ENCODE results near the gene LEF1. TPM values are rescaled to one million over a fixed set of nuclear protein-coding genes. Genes with fewer than 3 reads are reported as not detected.

The LEF1 gene
- total and polyA plus RNA-seq, 2 donors (not counting 3 experiments of a cell fraction or from before 2014, with no cell fraction given), result 0.46 TPM; not detected in 1

- Histone ChIP-seq H3K79me2 (ENCODE audit: control insufficient read depth, insufficient read depth, low read length) (no peaks in the 10 kb centered on the region), H3K4me1 (ENCODE audit: control insufficient read depth, extremely low read depth, insufficient read depth, low read length) (no peaks in the 10 kb centered on the region), H3K27ac (ENCODE audit: insufficient read depth, low read depth, low read length) (no peak overlapping the region), H3K9ac (replicated peaks; ENCODE audit: extremely low read depth, insufficient read depth, low read length) (no peak overlapping the region), H2AFZ (ENCODE audit: low read depth, low read length) (no peak overlapping the region), H3K4me2 (ENCODE audit: insufficient read depth, low read length) (no peak overlapping the region), H3K27me3 (ENCODE audit: control insufficient read depth in 2 of 2, insufficient read depth in 2 of 2, low read length in 2 of 2) (peaks cover 10 to 16% of the 10 kb centered on the region in 2 experiments), H3K4me3 (replicated peaks in 1 of 3; ENCODE audit: insufficient read depth in 1 of 3, low read depth in 1 of 3, low read length in 3 of 3) (no peak overlapping the region), H3K36me3 (ENCODE audit: control insufficient read depth in 2 of 2, extremely low read depth in 1 of 2, insufficient read depth in 2 of 2, low read length in 2 of 2) (no peaks in the 10 kb centered on the region), H4K20me1 (replicated peaks; ENCODE audit: control insufficient read depth, extremely low read depth, insufficient read depth, low read length) (no peaks in the 10 kb centered on the region), H3K9me3 (replicated peaks; ENCODE audit: control insufficient read depth, insufficient read depth, low read length) (no peaks in the 10 kb centered on the region), H3K9me1 (replicated peaks; ENCODE audit: control insufficient read depth, extremely low read depth, insufficient read depth, low read length) (no peaks in the 10 kb centered on the region)
- intact Hi-C loops (cut with micrococcal nuclease) (no loop called here), dilution Hi-C loops (cut with MboI; ENCODE audit: extremely low pct_ligation_motif_present, low sequenced_read_pairs) (no loop called here)
- POLR2A ChIA-PET, result no interaction called here
- CTCF ChIA-PET, result no interaction called here
- TF ChIP-seq CTCF (IDR thresholded peaks at IDR 0.05; ENCODE audit: extremely low read depth in 1 of 2, insufficient read depth in 1 of 2, low read depth in 1 of 2, low read length in 2 of 2) (no peak), JUN (IDR thresholded peaks at IDR 0.05; ENCODE audit: borderline replicate concordance, insufficient read depth, insufficient read length, low read depth) (no peak), POLR2AphosphoS5 (IDR thresholded peaks at IDR 0.05; ENCODE audit: insufficient read depth, low read depth, low read length) (no peak), GATA2 (IDR thresholded peaks at IDR 0.05; ENCODE audit: insufficient read depth, insufficient read length, low read depth, low read length) (no peak), MAX (IDR thresholded peaks at IDR 0.05; ENCODE audit: insufficient read depth, insufficient read length) (no peak), MYC (IDR thresholded peaks at IDR 0.05; ENCODE audit: low read depth, low read length) (no peak), EZH2 (IDR thresholded peaks at IDR 0.05; ENCODE audit: borderline replicate concordance, low read depth, low read length, severe bottlenecking) (no peak), POLR2A (IDR thresholded peaks at IDR 0.05; ENCODE audit: low read depth, low read length) (no peak), FOS (IDR thresholded peaks at IDR 0.05; ENCODE audit: borderline replicate concordance, insufficient read depth, low read length) (no peak)
- FAIRE-seq (no peak), DNase-seq (ENCODE audit: low read depth, low spot score) (no peak)
- BruUV-seq (replicated peaks), result no TSS peak
These were observed 25.2 kb downstream of the LEF1 start for GRCh38 chr4:108143515-108143914.

Measured in endothelial cell of umbilical vein (primary cell).